Smooth muscle cell of the pulmonary artery (primary cell): ENCODE measurements around the gene RP9. TPM values are rescaled to one million over a fixed set of nuclear protein-coding genes. Genes with fewer than 3 reads are reported as not detected.

Experiments used
- total RNA-seq: library from RNA; depleted of rRNA; stranded (reverse); fragments of >200 nt; gene quantifications from 2 replicates; pipeline ENCODE4 v1.2.3, GENCODE V29; 2014

RP9 gene, protein sequence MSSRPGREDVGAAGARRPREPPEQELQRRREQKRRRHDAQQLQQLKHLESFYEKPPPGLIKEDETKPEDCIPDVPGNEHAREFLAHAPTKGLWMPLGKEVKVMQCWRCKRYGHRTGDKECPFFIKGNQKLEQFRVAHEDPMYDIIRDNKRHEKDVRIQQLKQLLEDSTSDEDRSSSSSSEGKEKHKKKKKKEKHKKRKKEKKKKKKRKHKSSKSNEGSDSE
- total RNA-seq = 4.4 and 9.1 TPM in 2 replicates

DNA sequence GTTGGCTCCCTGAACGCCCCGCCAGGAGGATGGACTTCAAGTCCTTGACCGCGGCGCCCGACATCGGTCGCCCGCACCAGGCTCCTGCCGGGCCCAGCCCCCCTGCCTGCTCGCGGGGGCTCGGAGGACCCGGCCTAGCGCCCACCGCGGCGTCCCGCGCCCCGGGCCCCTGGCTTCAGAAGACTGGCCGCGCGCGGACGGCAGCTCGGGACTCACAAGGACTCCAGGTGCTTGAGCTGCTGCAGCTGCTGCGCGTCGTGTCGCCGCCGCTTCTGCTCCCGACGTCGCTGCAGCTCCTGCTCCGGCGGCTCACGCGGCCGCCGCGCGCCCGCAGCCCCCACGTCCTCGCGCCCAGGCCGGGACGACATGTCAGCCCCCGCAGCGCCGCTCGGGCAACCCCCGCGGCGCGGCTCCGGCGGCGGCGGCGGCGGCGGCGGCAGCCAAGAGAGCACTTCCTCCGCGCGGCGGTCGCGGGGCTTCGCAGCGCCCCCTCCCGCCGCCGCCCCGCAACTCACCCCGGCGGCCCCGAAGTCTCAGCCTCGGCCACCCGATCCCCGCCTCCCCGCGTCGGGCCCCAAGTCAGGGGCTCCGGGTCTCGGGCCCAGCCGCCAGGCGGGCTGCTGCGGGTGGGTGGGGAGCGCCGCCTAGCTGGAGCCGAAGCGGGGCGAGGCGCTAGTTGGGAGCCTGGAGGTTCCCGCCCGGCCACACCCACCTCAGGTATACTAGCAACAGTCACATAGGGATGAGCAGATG is at the start of gene RP9:
Gene RP9 (minus strand): TSS at position 400 of the 753 bp plus-strand sequence. CDS start 32 bp downstream, at position 368.

DNA sequence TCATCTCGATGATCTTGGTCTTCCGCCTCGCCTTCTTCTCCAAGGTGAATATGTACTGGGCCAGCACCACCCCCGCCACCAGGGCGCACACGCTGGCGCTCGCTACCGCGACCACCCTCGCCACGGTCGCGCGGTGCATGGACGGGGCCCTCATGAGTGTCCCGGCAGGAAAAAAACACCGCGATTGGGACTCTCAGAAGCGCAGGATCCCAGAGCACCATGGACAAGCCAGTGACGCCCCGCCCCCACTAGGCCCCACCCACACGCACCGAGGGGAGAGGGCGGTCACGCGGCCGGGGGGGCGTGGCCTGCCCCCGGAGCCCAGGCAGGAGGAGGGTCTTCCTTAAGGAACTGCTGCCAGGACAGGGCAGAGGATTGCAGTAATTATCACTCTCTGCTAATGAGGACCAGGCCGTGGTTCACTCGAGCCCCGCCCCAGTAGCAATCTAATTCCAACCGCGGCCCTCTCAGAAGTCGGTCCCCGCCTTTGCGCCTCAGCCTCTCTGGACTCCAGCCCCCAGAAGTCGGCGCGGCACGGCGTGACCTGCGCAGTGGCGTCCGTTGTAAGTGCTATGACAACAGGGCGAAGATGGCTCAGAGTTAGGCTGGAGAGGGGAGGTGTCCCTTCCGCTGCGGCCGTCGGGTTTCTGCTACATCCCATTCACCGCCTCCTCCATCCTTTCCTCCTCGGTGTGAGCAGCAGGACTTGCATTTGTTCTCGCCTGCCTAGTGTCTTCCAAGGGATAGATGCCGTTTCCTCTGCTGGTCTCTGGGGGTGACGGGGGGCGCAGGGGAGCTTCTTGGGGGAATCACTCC is 20.0 kb upstream of the RP9 start, which contains the start of gene BBS9:
Gene BBS9 (plus strand): TSS at position 575 of the 816 bp plus-strand sequence. CDS start 16,689 bp downstream, outside the sequence.

DNA sequence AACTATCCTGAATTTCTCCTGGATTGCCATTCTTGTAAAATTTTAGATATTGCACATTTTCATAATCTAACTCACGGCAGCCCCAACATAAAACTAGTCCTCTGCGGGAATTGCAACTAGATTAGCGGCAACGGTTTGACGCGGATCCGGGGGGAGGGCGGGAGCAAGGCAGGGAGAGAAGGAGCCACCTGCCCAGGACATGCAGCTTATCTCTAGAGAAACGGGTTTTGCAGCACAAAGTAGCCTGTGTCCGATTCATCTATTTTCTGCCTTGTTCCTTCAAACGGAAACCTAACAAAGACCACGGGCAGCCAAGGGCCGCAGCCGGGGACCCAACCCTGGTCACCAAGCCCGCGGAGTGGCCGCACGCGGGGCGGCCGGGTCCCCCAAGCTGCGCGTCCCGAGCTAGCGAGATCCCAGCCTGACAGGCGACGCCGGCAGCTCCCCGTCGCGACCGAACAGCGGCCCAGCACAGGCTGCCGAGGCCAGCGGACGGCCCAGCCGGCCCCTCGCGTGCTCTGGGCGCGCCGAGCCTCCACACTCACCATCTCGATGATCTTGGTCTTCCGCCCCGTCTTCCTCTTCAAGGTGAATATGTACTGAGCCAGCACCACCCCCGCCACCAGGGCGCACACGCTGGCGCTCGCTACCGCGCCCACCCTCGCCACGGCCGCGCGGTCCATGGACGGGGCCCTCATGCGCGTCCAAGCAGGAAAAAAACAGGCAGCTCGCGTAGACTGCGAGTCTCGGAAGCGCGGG is 47.0 kb downstream of the RP9 start, which contains the start of gene NT5C3A:
Gene NT5C3A (minus strand): TSS at position 754 of the 759 bp plus-strand sequence. CDS start 71 bp downstream, at position 683.

Other genes starting within 250 kb of the RP9 start
- gene KBTBD2, start 217.6 kb downstream of the RP9 start, total RNA-seq = 31.4 and 36.4 TPM in 2 replicates
- gene FKBP9, start 152.0 kb downstream of the RP9 start, total RNA-seq = 312 and 368 TPM in 2 replicates
- 9.5 and 10.0 TPM in 2 replicates for gene NT5C3A, start 46.6 kb downstream of the RP9 start, total RNA-seq
- gene BBS9, start 20.2 kb upstream of the RP9 start, total RNA-seq = 17.4 and 26.8 TPM in 2 replicates